HG02588 (cell line): ENCODE measurements around the gene NRCAM.
A peak's percentile ranks its signal among the peaks of the same experiment; 100 is the strongest.
"Not testable (repeated sequence)": the region's sequence is repeated elsewhere in the genome, so short reads cannot be mapped to it uniquely, and the experiment has no call there.

Experiments
- ATAC-seq: cut with Tn5 transposase; IDR thresholded peaks from one replicate; pipeline ENCODE4 v1.9.1; 2021; ENCODE audit warnings: mild to moderate bottlenecking, moderate library complexity; ENCODE audit not compliant: unreplicated experiment

Gene NRCAM

GRCh38 chr7:108348913-108349312, 107.3 kb downstream of the NRCAM start:
- no peak for ATAC-seq

GRCh38 chr7:108347616-108348015, 108.6 kb downstream of the NRCAM start:
- no peak for ATAC-seq

- ATAC-seq: no peak
Measured at GRCh38 chr7:108345710-108346336, 110.4 kb downstream of the NRCAM start.

- ATAC-seq: no peak
Measured at GRCh38 chr7:108340856-108341411, 115.3 kb downstream of the NRCAM start.

GRCh38 chr7:108340406-108340805, 115.8 kb downstream of the NRCAM start:
- not testable (repeated sequence) for ATAC-seq

GRCh38 chr7:108335269-108335918, 120.8 kb downstream of the NRCAM start:
- ATAC-seq: no peak

GRCh38 chr7:108332937-108333336, 123.3 kb downstream of the NRCAM start:
- no peak for ATAC-seq

GRCh38 chr7:108331971-108332370, 124.3 kb downstream of the NRCAM start:
- ATAC-seq: no peak

- ATAC-seq: no peak
Measured at GRCh38 chr7:108330227-108330626, 126.0 kb downstream of the NRCAM start.

GRCh38 chr7:108329514-108329913, 126.7 kb downstream of the NRCAM start:
- no peak for ATAC-seq

- peak; percentile 63 for ATAC-seq
Measured at GRCh38 chr7:108328174-108328651, 128.0 kb downstream of the NRCAM start.

GRCh38 chr7:108327353-108327752, 128.9 kb downstream of the NRCAM start:
- ATAC-seq: peak; percentile 46

- ATAC-seq: no peak
Measured at GRCh38 chr7:108326938-108327337, 129.3 kb downstream of the NRCAM start.

- no peak for ATAC-seq
Measured at GRCh38 chr7:108324053-108325038, 131.9 kb downstream of the NRCAM start.

GRCh38 chr7:108322925-108323832, 133.1 kb downstream of the NRCAM start:
- no peak for ATAC-seq

- no peak for ATAC-seq
Measured at GRCh38 chr7:108322046-108322445, 134.2 kb downstream of the NRCAM start.

- no peak for ATAC-seq
Measured at GRCh38 chr7:108321359-108321758, 134.9 kb downstream of the NRCAM start.

- no peak for ATAC-seq
Measured at GRCh38 chr7:108316708-108317107, 139.5 kb downstream of the NRCAM start.

- no peak for ATAC-seq
Measured at GRCh38 chr7:108314551-108314950, 141.7 kb downstream of the NRCAM start.

- ATAC-seq: no peak
Measured at GRCh38 chr7:108314049-108314448, 142.2 kb downstream of the NRCAM start.
